HG03571 (cell line): ENCODE results near the gene FHL1.
"Not testable (repeated sequence)": the region's sequence is repeated elsewhere in the genome, so short reads cannot be mapped to it uniquely, and the experiment has no call there.

ENCODE experiments used
- ATAC-seq: cut with Tn5 transposase; IDR thresholded peaks from one replicate; pipeline ENCODE4 v1.9.1; 2021; ENCODE audit not compliant: unreplicated experiment

FHL1 gene

GRCh38 chrX:136147315-136147901 is at the start of gene FHL1:
Gene FHL1 (plus strand): TSS chrX:136147533.
- no peak for ATAC-seq

DNA sequence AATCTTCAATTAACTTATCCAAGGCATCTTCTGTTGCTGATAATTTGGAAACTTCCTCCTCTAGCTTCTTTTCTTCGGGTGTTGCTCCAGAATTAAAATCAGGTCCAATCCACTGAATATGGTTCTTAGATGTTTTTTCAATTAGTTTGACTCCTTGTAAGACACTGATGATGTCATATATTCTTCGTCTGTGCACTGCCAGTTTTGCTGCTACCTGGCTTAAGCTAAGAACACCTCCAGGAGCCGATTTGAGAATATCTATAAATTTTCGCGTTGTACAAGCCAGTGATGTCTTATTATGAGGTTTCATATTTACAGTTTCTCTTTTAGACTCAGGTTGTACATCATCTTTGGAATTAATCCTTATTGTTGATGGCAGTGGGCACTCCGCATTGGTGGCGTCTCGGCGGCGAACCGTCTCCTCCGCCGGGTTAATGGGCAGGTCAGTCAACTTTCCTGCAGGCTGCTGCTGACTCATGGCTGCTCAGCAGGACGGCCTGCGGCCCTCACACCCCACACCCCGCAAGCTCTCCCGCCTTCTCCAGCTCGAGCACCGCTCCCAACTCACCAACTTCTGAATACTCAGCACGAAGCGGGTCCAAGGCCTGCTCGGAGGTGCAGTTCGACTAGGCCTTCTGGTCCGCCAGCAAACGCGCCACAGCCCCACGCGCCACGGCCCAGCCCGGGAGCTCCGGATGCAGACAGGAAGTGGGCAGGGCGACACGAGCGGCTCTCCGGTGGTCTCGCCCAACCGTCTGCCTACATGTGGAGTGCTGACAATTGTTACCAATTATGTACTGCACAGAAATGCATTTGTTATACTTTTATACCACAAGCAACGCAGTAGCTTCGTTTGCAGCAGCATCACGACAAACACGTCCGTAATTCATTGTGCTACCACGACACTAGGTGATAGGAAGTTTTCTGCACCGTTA is 49.2 kb upstream of the FHL1 start:
- ATAC-seq: no peak

GRCh38 chrX:136104936-136105335 is 42.4 kb upstream of the FHL1 start:
- ATAC-seq: no peak

DNA sequence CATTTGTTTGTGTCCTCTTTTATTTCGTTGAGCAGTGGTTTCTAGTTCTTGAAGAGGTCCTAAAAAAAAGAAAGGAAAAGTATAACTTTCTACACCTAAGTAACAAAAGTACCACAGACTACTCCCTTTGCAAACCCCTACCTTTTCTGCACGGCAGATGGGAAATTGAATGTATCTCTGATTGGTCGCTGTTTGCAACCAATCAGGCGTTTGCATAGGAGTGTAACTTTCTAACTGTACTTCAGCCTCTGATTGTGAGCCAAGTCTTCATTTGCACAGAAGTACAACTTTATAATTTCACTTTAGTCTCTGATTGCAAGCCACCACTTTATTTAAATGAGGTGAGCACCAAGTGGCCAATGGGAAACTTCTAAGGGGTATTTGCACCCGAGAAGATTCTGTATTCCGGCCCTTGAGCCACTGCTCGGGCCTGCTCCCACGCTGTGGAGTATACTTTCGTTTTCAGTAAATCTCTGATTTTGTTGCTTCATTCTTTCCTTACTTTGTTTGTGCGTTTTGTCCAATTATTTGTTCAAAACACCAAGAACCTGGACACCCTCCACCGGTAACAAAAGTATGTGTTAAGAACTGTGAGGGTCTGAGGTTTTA is 40.3 kb upstream of the FHL1 start:
- ATAC-seq: no peak

GRCh38 chrX:136108905-136109304 is 38.4 kb upstream of the FHL1 start:
- not testable (repeated sequence) for ATAC-seq

GRCh38 chrX:136112286-136112685 is 35.0 kb upstream of the FHL1 start:
- ATAC-seq: no peak

DNA sequence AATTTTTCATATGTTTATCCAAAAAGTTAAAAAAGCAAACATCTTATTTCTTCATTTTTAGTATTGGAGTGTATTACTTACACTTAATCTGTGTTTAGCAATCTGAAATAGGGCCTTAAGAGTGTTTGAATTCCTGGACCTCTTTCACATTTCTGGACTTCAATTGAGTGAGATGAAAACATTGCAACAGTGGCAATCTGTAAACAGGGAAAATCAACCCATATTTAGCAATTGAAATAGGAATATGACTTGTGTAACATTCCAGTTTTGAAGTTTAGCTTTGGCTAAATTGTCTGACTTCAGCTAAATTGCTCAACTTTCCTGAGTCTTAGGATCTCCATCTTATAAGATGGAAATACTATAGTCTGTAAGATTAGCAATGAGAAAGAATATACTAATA is 34.6 kb upstream of the FHL1 start:
- no peak for ATAC-seq

DNA sequence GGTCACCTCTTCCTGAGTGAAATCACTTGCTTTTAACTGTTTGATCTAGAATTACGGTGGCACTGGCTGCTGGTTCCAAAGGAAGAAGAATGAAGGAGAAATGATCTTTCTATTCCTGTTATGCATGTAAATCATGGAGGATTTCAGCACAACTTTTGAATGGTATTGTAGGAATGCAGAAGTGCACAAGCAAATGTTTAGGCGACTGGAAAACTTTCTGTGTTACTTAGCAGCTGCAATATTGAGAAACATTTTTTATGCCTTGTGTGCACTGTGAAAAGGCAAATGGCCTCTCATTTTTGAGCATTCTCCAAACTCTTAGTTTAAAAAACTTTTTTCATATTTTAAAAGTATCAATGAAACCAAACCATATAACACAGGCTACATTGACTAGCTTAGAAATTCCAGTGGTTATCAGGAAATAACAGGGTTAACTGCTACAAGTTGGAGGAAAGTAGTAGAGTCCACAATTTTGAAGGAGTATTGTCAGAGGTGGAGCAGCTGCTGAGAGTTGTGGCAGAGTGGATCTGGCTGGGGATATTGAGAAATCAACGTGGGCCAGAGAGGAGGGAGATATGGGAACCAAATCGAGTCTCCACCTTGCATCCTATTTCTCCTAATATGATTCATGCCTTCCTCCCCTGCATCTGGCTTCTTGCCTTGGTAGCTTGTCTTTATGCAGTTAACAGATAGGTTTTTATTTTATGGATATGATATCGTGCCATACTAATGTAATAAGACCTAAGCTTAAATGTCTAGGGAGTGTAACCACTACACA is 32.0 kb upstream of the FHL1 start:
- ATAC-seq: no peak

- no peak for ATAC-seq
Observed at GRCh38 chrX:136115904-136116297, 31.4 kb upstream of the FHL1 start.

- ATAC-seq: no peak
Observed at GRCh38 chrX:136121788-136122187, 25.5 kb upstream of the FHL1 start.

- ATAC-seq: no peak
Observed at GRCh38 chrX:136122207-136122606, 25.1 kb upstream of the FHL1 start.

GRCh38 chrX:136125106-136125505 is 22.2 kb upstream of the FHL1 start:
- ATAC-seq: no peak

DNA sequence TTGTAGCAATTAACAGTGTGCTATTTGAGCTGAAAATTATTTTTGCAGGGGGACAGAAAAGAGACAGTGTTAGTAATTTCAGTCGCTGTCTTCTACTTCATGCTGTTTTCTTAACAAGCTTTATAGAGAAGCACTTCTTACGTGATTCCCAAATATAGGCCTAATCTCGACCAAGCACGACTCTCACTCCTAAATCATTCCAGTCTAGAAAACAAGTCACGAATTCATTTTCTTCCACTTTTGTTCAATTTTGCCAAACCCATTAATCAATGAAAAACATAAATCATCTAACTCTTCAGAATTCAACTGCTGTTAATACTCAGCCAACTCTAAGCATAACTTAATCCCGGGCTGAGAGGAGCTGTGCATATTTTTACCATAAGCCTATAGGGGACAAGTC is 21.0 kb upstream of the FHL1 start:
- no peak for ATAC-seq

- no peak for ATAC-seq
Observed at GRCh38 chrX:136126872-136127406, 20.4 kb upstream of the FHL1 start.

GRCh38 chrX:136128743-136129142 is 18.6 kb upstream of the FHL1 start:
- ATAC-seq: no peak

- no peak for ATAC-seq
Observed at GRCh38 chrX:136130931-136131833, 16.2 kb upstream of the FHL1 start.

DNA sequence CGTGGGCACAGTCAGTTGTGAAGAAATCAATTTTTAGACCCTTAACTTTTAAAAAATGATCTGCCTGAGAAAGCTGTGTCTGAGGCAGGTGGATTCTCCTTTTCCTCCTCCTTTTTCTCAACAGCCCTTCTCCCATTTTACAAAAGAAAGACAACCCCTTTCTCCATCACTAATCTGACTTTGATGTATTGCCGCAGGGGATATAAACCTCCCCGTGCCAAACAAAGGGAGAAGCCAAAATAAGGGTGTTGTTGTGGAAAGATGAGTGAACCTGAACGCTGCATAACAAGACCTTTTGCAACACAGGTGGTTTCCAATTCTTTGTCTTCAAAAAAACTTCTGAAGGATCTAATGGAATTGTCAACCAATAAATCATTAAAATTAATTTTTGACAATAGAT is 8.4 kb upstream of the FHL1 start:
- ATAC-seq: no peak

GRCh38 chrX:136141569-136141968 is 5.8 kb upstream of the FHL1 start:
- ATAC-seq: no peak

- ATAC-seq: no peak
Observed at GRCh38 chrX:136142592-136142991, 4.7 kb upstream of the FHL1 start.

DNA sequence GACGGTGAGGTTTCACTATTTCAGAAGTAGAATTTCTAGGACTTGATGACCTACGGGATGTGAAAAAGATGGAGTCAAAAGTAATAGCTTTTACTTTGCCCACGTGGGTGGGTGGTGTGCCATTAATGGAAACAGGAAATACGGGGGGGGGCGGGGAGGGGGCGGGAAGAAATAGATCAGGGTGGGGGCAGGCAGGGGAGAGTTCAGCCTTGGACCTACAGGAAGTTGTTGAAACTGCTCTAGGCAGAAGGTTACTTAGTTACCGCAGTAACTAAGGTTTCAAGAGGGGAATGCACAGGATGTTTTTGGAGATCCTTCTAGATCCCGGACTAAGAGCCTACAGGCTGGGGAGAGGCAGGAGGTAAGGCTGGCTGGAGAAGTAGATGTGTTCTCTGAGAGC is 3.6 kb upstream of the FHL1 start:
- ATAC-seq: no peak
